CD4-positive, alpha-beta T cell (primary cell): ENCODE data around the gene SLC24A3. TPM values are rescaled to one million over a fixed set of nuclear protein-coding genes. Genes with fewer than 3 reads are reported as not detected.

Experiments used
- ATAC-seq: fragments of 200-7000 bp; cut with Tn5 transposase; one replicate; pipeline ENCODE4 v1.10.0; 2022; ENCODE audit warnings: mild to moderate bottlenecking; ENCODE audit not compliant: poor library complexity
- CTCF ChIA-PET: fragments of 350-600 bp; sonication (Branson Sonifier 250); formaldehyde crosslinking; loops from one replicate; lab custom pipeline; 2021; ENCODE audit warnings: antibody characterized with exemption, inconsistent platforms; lab: Charles Lee
- POLR2A ChIA-PET: fragments of 350-600 bp; sonication (Branson Sonifier 250); formaldehyde crosslinking; loops from one replicate; lab custom pipeline; 2021; ENCODE audit warnings: antibody characterized with exemption, inconsistent platforms; lab: Charles Lee
- DNase-seq, 14 experiments: peaks; one replicate each; pipeline ENCODE4 v3.0.0-alpha.2; 2013 to 2020; ENCODE audit warnings: mixed read lengths in 2 of 14
- H3K27ac ChIP-seq, 2 donors: one replicate each; pipeline versions ENCODE4 v1.5.1 to v1.7.0; 2013; ENCODE audit warnings: low read length in 2 of 2, low read depth in 1 of 2, mild to moderate bottlenecking in 1 of 2
- H3K27me3 ChIP-seq, 2 experiments: 1 replicate in 1 of 2; 2 replicates in 1 of 2; pipeline versions ENCODE4 v1.6.1 to v1.7.0; 2013; ENCODE audit warnings: low read length in 2 of 2, control low read depth in 1 of 2, mild to moderate bottlenecking in 1 of 2, moderate library complexity in 1 of 2; ENCODE audit not compliant: insufficient read depth in 2 of 2, control insufficient read depth in 1 of 2
- H3K36me3 ChIP-seq: one replicate; pipeline ENCODE4 v1.6.1; 2013; ENCODE audit warnings: low read length, control low read depth; ENCODE audit not compliant: insufficient read depth
- H3K4me1 ChIP-seq: one replicate; pipeline ENCODE4 v1.6.1; 2013; ENCODE audit warnings: low read length, control low read depth; ENCODE audit not compliant: insufficient read depth
- H3K4me3 ChIP-seq: one replicate; pipeline ENCODE4 v1.5.1; 2013; ENCODE audit warnings: mild to moderate bottlenecking, low read length, moderate library complexity
- H3K9me3 ChIP-seq, 2 experiments: 1 replicate in 1 of 2; 2 replicates in 1 of 2; pipeline versions ENCODE4 v1.6.1 to v1.7.0; 2013; ENCODE audit warnings: low read length in 2 of 2, mild to moderate bottlenecking in 2 of 2, control low read depth in 1 of 2, moderate library complexity in 1 of 2; ENCODE audit not compliant: control insufficient read depth in 1 of 2, insufficient read depth in 1 of 2
- H3K27ac Mint-ChIP-seq: one replicate; pipeline ENCODE4 v1.8.0; 2020; ENCODE audit warnings: mixed read lengths
- H3K27me3 Mint-ChIP-seq: one replicate; pipeline ENCODE4 v1.8.0; 2021; ENCODE audit warnings: mixed read lengths
- H3K36me3 Mint-ChIP-seq: one replicate; pipeline ENCODE4 v1.8.0; 2021; ENCODE audit warnings: low read depth, mixed read lengths
- H3K4me1 Mint-ChIP-seq: one replicate; pipeline ENCODE4 v1.8.0; 2021; ENCODE audit warnings: low read depth, mixed read lengths
- H3K4me3 Mint-ChIP-seq: one replicate; pipeline ENCODE4 v1.8.0; 2020; ENCODE audit warnings: mild to moderate bottlenecking, mixed read lengths
- H3K9me3 Mint-ChIP-seq: one replicate; pipeline ENCODE4 v1.8.0; 2020; ENCODE audit warnings: mixed read lengths
- intact Hi-C, 2 experiments: fragments of 100-400 bp; cut with DNase I in 1 of 2; cut with micrococcal nuclease in 1 of 2; formaldehyde crosslinking; loops; one replicate each; pipeline versions ENCODE4 v1.15.1 to v1.9.0; 2023 to 2025; cut with DNase I, micrococcal nuclease
- total RNA-seq, 174 experiments: library from RNA in 2 of 174; stranded (reverse) in 2 of 174; gene quantifications; one replicate each; pipeline ENCODE4 v1.2.3 and lab custom pipeline; 2021 to 2026
- TF ChIP-seq, protein P1 (sequence below): fragments of 200-600 bp; IDR thresholded peaks from one replicate; pipeline ENCODE4 v1.8.0; 2022; ENCODE audit warnings: antibody characterized with exemption, mild to moderate bottlenecking

The SLC24A3 gene
- total RNA-seq, 2 experiments from 2014 or later: not detected

DNA sequence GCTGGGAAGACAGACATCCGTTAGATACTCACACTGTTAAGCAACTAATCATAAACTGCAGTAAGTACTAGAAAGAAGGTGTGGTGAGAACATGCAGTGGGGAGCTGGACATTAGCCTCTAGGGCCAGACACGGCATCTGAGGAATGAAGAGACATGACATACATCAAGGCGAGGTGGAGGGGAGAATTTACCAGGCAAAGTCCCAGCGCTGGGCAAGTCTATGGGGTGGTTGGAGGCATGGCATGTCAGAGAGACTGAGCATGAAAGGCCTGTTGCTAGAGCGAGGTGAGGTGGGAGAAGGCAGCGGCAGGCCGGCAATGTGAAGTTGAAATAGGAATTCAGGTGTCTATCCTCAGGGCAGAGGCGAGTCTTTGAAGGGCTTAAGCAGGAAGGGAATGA is 31.8 kb downstream of the SLC24A3 start:
- Mint-ChIP-seq H3K4me1 (no peaks in the 10 kb centered on the region), H3K9me3 (no peaks in the 10 kb centered on the region), H3K27me3 (no peaks in the 10 kb centered on the region), H3K36me3 (no peaks in the 10 kb centered on the region), H3K4me3 (no peak overlapping the region), H3K27ac (no peak overlapping the region)
- H3K36me3 ChIP-seq: no peaks in the 10 kb centered on the region
- no peak overlapping the region for H3K27ac ChIP-seq
- ATAC-seq (no peak), DNase-seq (no peak)
- intact Hi-C loops: no loop called here
- TF ChIP-seq, protein P1, sequence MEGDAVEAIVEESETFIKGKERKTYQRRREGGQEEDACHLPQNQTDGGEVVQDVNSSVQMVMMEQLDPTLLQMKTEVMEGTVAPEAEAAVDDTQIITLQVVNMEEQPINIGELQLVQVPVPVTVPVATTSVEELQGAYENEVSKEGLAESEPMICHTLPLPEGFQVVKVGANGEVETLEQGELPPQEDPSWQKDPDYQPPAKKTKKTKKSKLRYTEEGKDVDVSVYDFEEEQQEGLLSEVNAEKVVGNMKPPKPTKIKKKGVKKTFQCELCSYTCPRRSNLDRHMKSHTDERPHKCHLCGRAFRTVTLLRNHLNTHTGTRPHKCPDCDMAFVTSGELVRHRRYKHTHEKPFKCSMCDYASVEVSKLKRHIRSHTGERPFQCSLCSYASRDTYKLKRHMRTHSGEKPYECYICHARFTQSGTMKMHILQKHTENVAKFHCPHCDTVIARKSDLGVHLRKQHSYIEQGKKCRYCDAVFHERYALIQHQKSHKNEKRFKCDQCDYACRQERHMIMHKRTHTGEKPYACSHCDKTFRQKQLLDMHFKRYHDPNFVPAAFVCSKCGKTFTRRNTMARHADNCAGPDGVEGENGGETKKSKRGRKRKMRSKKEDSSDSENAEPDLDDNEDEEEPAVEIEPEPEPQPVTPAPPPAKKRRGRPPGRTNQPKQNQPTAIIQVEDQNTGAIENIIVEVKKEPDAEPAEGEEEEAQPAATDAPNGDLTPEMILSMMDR: no peak
- H3K27me3 ChIP-seq: no peaks in the 10 kb centered on the region
- POLR2A ChIA-PET: no interaction called here
- CTCF ChIA-PET: no interaction called here
- peaks cover 0 to 9% of the 10 kb centered on the region in 2 experiments for H3K9me3 ChIP-seq
- no peaks in the 10 kb centered on the region for H3K4me1 ChIP-seq
- H3K4me3 ChIP-seq: no peak overlapping the region

DNA sequence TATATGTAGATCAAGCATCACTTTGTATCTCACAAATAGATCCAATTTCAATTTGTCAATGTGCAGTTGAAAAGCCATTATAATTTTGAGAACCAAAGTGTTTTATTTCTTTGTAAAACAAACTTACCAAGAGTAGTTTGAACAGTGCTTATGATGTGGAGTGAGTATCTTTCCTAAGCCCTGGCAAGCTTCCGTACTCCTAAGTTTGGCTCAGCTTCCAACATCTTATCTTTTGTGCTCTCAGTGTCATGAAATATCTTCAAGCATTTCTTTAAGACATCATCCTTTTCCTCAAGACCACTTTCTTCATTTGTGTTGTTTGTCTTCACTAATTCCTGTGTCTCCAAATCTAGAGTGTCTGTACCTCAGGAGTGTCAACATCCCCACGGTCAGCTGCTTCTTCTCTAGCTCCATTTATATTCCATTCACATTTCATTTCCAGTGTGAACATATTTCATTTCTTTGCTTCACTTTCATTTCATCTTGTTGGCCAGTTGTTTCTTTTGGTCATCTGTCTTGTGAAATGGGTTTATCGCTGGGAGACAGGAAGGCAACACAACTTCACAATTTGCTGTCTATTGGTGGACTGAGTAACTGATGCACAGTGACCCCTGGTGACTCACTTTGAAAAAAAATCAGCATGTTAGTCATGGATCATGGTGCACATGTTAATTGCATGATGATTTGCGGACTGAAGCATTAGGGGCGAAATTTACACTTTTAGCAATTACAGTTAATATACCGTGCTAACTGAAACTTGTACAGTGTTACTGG is 36.9 kb downstream of the SLC24A3 start:
- Histone ChIP-seq H3K4me3 (no peak overlapping the region), H3K9me3 (no peaks in the 10 kb centered on the region), H3K4me1 (no peaks in the 10 kb centered on the region), H3K27me3 (no peaks in the 10 kb centered on the region), H3K27ac (no peak overlapping the region), H3K36me3 (no peaks in the 10 kb centered on the region)
- no peak overlapping the region for H3K4me3 Mint-ChIP-seq
- no peaks in the 10 kb centered on the region for H3K9me3 Mint-ChIP-seq
- intact Hi-C loops: no loop called here
- ChIA-PET CTCF (no interaction called here), POLR2A (no interaction called here)
- ATAC-seq (no peak), DNase-seq (peak in 2 of 14 experiments; percentile 36 to 53)
- no peak overlapping the region for H3K27ac Mint-ChIP-seq
- no peaks in the 10 kb centered on the region for H3K36me3 Mint-ChIP-seq
- TF ChIP-seq, protein P1: no peak
- H3K27me3 Mint-ChIP-seq: no peaks in the 10 kb centered on the region
- H3K4me1 Mint-ChIP-seq: no peaks in the 10 kb centered on the region

DNA sequence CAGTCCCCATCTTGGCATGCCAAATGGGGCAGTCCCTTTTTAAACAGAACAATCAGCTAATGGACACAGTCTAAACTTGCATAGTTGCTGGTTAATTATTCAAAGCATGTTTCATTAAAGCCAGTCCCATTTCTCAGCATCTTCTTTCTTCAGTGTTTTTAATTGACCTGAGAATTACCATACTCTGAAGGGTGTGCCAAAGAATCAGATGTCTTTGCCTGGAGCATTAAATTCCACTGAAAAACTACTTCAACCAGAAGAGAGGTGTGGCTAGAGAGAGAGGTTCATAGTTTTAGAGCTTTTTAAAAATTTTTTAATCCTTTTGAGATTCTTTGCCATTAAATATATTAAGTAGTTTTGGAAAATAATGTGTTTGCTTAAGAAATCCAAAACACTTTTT is 37.9 kb downstream of the SLC24A3 start:
- Histone ChIP-seq H3K4me1 (no peaks in the 10 kb centered on the region), H3K27ac (no peak overlapping the region), H3K4me3 (no peak overlapping the region), H3K36me3 (no peaks in the 10 kb centered on the region), H3K9me3 (no peaks in the 10 kb centered on the region), H3K27me3 (no peaks in the 10 kb centered on the region)
- H3K27ac Mint-ChIP-seq: no peak overlapping the region
- intact Hi-C loops: no loop called here
- H3K4me1 Mint-ChIP-seq: no peaks in the 10 kb centered on the region
- TF ChIP-seq, protein P1: no peak
- H3K36me3 Mint-ChIP-seq: no peaks in the 10 kb centered on the region
- CTCF ChIA-PET: no interaction called here
- DNase-seq (no peak), ATAC-seq (no peak)
- POLR2A ChIA-PET: no interaction called here
- no peaks in the 10 kb centered on the region for H3K27me3 Mint-ChIP-seq
- no peaks in the 10 kb centered on the region for H3K9me3 Mint-ChIP-seq
- H3K4me3 Mint-ChIP-seq: no peak overlapping the region
